Coronary artery (tissue), 2 donors: Measurements from ENCODE around the gene CD320.
A peak's percentile ranks its signal among the peaks of the same experiment; 100 is the strongest.

Source experiments
- DNase-seq: peaks from one replicate; pipeline ENCODE4 v3.0.0-alpha.2; 2017; ENCODE audit warnings: low spot score
- H3K27ac ChIP-seq, 2 donors: fragments of 200-600 bp; sonication (generic); one replicate each; pipeline ENCODE4 v1.5.1; 2016 to 2019
- H3K4me3 ChIP-seq: fragments of 200-600 bp; sonication (generic); 2 replicates; pipeline ENCODE4 v1.5.1; 2016; ENCODE audit warnings: mild to moderate bottlenecking, moderate library complexity
- TF ChIP-seq, protein P1 (sequence below): fragments of 200-600 bp; sonication (generic); IDR thresholded peaks from one replicate; pipeline ENCODE4 v1.5.1; 2019; ENCODE audit warnings: antibody characterized with exemption

CD320 gene

DNA sequence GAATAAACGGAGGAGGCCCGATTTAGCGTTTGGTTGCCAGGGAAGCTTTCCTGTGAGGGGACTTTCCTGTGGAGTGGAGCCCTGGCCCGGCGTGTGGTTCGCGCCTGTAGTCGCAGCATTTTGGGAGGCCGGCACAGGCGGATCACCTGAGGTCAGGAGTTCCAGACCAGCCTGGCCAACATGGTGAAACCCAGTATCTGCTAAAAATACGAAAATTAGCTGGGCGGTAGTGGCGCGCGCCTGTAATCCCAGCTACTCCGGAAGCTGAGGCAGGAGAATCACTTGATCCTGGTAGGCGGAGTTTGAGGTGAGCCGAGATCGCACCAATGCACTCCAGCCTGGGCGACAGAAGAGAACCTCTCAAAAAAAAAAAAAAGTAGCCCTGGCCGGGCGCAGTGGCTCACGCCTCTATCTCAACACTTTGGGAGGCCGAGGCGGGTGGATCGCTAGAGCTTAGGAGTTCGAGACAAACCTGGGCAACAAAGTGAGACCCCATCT, 28.0 kb upstream of the CD320 start:
- TF ChIP-seq, protein P1, sequence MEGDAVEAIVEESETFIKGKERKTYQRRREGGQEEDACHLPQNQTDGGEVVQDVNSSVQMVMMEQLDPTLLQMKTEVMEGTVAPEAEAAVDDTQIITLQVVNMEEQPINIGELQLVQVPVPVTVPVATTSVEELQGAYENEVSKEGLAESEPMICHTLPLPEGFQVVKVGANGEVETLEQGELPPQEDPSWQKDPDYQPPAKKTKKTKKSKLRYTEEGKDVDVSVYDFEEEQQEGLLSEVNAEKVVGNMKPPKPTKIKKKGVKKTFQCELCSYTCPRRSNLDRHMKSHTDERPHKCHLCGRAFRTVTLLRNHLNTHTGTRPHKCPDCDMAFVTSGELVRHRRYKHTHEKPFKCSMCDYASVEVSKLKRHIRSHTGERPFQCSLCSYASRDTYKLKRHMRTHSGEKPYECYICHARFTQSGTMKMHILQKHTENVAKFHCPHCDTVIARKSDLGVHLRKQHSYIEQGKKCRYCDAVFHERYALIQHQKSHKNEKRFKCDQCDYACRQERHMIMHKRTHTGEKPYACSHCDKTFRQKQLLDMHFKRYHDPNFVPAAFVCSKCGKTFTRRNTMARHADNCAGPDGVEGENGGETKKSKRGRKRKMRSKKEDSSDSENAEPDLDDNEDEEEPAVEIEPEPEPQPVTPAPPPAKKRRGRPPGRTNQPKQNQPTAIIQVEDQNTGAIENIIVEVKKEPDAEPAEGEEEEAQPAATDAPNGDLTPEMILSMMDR, result no peak
- no peak overlapping the region for H3K27ac ChIP-seq
- no peak overlapping the region for H3K4me3 ChIP-seq
- no peak for DNase-seq

DNA sequence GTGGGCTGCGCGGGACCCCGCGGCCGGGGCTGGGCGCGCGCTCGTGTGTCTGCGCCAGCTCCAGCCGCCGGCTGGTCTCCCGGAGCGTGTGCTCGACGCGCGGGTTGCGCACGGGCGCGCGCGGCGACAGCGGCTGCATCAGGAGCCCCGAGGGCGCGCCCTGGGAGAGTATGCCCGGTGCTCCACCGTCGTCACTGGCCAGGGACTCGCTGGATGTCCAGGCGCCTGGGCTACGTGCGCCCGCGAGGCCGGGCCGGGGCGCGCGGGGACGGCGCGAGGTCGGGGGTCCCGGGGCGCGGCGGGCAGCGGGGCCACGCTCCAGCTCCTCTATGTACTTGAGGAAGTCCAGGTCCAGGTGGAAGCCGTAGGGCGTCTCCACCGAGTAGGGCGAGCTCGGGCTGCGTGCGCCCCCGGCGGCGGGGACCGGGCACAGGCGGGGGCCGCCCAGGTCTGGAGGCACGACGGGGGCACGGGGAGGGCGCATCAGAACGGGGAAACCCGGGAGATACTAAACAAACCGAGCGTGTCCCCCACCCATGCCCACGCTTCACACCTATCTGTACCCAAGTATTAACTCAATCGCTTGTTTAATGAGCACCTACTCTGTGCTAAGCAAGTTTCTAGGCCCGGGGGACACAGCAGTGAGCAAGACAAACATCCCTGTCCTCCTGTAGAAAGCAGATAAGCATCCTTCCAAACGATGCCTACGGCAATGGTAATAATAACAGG, 27.3 kb upstream of the CD320 start:
- DNase-seq, result no peak
- Histone ChIP-seq H3K27ac (no peak overlapping the region), H3K4me3 (peak overlapping the region; percentile 72)
- TF ChIP-seq, protein P1, result no peak

DNA sequence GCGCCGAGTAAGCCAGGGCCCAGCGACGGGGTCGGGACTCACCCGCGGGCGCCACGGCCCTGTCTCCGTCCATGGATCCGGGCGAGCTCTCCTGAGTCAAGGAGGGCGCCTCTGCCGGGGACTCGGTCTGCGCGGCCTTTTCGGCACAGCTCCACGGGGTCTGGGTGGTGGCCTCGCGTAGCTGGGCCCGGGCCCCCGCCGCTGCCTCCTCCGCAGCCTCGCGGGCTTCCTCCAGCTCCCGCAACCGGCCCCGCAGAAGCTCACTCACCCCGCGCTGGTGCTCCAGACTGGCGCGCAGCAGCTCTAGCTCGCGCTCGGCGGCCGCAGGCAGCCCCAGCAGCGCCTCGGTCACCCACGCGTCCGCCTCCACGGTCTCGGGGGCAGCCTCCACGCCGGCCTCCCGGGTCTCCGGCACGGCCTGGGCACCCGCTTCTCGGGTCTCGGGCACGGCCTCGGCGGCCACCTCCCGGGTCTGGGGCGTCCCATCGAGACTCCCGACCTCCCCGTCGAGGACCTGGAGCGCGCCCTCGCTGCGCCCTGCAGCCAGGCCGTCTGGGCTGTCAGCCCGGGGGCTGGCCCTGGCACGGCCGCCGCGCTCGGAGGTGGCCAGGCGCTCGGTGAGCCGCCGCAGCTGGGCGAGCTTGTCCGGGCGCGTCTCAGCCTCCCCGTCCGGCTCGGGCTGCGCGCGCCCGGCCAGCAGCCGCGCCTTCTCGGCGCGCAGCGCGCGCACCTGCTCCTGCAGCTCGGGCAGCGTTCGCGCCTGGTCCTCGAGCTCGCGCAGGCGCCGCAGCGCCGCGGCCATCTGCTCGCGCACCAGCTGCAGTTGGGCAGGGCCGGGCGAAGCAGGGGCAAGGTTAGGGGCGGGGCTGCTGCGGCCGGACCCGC, 26.5 kb upstream of the CD320 start:
- DNase-seq, result no peak
- TF ChIP-seq, protein P1, result no peak
- Histone ChIP-seq H3K4me3 (peak overlapping the region; percentile 72), H3K27ac (no peak overlapping the region)

DNA sequence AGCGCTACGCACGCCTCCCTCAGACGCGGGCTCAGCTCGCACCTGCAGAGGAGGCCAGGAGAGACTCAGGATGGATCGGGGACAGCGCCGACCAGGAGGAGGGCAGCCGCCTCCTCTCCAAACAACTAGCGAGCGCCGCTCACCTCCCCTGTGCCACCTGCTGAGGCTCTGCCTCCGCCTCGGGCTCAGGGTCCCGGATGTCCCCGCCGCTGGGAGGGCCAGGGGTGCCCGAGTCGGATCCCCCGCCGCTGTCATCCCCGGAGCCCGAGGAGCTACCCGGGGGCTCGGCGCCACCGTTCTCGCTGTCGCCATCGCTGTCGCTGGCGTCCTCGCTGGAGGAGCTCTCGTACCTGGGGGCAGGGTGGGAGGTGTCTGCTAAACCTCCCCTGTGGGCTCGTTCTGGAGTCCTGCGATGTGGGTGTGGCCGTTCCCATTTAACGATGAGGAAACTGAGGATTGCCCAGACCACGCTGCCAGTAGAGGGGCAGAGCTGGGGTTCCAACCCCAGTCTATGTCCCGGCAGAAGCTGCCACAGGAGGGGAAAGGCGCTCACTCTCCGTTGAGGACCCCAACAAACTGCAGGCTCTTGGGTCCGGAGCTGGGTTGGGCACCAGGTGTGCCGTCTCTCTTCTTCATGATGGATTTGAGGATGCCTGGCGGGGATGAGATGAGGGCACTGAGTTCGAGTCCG, 25.8 kb upstream of the CD320 start:
- no peak for DNase-seq
- H3K27ac ChIP-seq, result no peak overlapping the region

DNA sequence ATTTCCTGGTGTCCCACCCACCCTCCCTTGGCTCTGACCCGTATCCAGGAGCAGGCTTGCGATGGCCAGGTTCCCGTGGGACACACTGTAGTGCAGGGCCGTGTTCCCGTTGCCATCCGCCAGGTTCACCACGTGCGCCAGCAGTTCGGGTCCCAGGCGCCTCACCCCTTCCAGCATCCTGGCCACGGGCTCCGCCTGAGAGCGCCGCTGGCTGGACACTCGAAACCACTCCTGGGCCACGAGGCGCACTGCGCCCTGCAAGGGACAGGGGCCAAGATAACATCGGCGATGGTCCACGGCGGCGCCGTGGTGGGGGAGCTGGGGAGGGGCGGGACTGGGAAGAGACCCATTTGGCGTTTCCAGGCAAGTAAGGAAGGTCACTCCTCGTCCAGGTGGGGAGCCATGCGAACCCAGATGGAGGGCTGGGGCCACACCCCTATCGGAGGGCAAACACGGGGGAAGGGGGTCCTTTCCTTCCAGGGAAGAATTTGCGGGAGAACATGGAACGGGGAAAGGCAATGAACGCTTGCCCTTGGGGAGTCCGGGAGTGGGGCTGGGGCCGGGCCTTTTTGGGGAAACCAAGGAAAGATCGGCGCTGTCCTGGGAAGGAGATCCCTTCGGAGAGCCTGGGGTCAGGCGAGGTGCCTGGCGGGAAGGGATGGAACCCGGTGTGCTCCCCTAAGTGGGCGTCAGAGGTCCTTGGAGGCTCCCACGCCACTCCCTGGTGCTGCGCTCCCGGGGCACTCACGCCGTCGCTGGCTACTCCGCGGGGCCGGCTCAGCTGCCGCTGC, 25.0 kb upstream of the CD320 start:
- TF ChIP-seq, protein P1, result no peak
- no peak overlapping the region for H3K27ac ChIP-seq
- no peak overlapping the region for H3K4me3 ChIP-seq
- DNase-seq, result no peak

More for the DNA sequence above, 25.8 kb upstream of the CD320 start:
- H3K4me3 ChIP-seq, result no peak overlapping the region
- TF ChIP-seq, protein P1, result no peak

DNA sequence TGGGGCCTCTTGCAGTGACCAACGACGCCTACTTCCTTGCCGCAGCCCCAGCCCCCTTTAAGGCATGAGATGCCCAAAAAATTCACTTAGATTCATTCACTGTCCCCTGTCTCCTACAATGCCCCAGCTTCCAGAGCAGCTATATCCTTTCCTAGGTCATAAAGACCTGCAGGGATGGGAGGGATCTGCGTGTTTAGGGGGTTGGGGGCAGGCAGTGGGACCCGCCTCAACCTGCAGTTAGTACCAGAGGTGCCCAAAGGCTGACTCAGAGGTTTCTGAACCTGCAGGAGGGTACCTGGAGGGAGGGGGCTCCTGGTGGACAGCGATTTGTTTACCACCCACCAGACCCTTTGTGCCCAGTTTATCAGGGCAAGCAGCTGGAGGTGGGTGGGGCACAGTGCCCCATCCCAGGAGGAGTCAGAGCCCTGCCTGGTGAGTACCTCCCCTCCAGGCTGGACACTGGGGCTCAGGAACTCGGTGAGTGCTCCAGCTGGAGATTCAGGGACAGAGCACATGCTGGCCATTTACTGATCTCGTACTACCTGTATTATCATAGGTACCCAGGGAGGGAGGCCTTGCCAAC, 23.2 kb upstream of the CD320 start:
- DNase-seq, result no peak
- H3K4me3 ChIP-seq, result no peak overlapping the region
- H3K27ac ChIP-seq, result no peak overlapping the region
- TF ChIP-seq, protein P1, result no peak
